HG03045 (cell line): ENCODE results near the gene FAM83B.
"Not testable (repeated sequence)": the region's sequence is repeated elsewhere in the genome, so short reads cannot be mapped to it uniquely, and the experiment has no call there.

Experiments
- ATAC-seq: cut with Tn5 transposase; IDR thresholded peaks from one replicate; pipeline ENCODE4 v1.9.1; 2021; ENCODE audit warnings: mild to moderate bottlenecking, moderate library complexity; ENCODE audit not compliant: unreplicated experiment

Gene FAM83B

GRCh38 chr6:54897462-54898189 is 51.1 kb downstream of the FAM83B start:
- ATAC-seq = no peak

DNA sequence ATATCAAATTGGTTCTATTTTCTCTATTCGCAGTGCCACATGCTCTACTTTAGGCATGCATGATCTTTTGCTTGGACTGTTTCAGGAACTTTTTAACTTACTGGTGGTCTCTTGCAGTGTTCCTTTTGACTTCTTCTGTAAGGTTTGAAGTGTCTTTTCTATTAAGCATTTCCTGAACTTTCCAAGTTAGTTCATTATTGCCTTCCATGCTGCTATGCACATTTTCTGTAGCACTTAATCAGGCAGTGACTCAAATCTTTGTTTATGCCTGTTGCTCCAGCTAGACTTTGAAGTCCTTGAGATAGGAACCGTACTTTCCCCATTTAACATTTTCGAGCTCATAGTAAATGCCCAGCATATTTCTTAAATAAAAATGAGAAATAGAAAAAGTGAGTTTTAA is 52.2 kb downstream of the FAM83B start:
- no peak for ATAC-seq

- no peak for ATAC-seq
These were observed 52.9 kb downstream of the FAM83B start for GRCh38 chr6:54899442-54899841.

GRCh38 chr6:54899986-54900385 is 53.4 kb downstream of the FAM83B start:
- ATAC-seq = no peak

DNA sequence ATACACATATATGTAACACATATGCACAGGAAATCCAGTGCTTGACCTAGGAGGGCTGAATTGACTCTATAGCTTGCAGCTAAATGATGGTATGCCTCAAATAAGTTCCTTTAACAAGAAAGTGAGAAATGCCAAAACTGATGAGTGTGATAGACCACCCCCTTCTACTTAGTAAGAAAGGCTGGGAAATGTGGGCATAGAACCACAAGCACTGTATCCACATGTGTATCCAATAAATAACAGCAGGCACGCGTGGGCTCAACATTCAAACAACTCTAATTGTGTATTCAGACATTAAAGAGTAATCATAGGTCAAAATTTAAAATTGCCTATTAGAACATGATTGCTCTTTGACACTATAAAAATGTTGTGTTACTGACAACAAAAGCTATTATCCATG is 54.1 kb downstream of the FAM83B start:
- no peak for ATAC-seq

GRCh38 chr6:54903884-54904283 is 57.3 kb downstream of the FAM83B start:
- ATAC-seq = no peak

DNA sequence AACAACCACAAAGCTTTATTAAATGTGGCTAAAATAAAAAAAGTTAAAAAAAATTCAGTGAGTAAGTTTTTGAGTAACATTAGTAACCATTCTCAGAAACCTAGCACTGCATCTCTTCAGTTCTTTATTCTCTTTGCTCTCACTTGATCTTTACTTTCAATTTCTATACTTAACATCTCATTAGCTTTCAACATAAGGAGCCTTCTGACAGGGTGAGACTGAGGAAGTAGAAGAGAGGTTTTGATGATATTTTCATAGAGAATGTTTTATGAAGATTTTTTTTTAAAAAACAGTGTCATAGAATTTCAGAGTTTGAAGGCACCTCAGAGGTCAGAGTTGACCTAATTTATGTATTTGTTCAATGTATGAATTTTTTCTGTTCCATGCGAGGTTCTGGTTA is 60.8 kb downstream of the FAM83B start:
- no peak for ATAC-seq

GRCh38 chr6:54909184-54909583 is 62.6 kb downstream of the FAM83B start:
- ATAC-seq = no peak

DNA sequence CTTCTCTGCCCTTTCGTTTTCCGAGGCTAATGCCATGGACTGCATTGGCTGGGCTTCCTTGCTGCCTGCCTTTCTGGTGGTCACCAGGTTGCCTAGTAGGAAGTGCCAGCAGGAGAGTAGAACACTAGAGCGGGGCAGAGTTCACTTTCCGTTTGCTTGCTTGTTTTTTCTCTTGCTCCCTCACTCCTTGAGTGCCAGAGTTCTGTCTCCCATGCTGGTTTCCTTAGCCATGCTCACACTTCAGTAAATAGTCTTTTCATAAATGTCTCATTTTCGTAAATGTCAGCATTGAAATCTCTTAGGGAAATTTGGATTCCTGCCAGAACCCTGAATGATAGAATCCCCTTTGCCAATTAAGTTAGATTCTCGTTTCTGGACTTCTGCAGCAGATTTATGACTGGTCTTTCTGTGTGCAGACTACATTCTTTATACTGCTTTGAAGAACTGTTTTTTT is 63.9 kb downstream of the FAM83B start:
- ATAC-seq = no peak

- ATAC-seq = no peak
These were observed 64.3 kb downstream of the FAM83B start for GRCh38 chr6:54910921-54911320.

DNA sequence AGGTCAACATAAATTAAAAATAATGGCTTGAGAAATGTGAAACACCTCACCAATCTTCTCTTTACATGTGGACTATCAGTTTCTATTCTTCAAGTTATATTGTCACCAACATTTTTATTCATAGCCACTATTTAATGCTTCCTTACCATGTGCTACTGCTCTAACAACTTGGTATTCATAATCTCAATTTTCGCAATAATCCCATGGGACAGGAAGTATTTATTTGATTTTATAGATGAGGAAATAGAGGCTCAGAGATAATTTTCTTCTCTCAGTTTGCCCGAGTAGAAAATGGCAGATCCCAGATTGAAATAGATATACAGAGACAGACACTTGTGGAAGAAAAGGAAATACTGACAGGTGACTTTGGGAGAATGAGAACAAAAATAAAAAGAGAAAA is 66.6 kb downstream of the FAM83B start:
- no peak for ATAC-seq

GRCh38 chr6:54916858-54917257 is 70.3 kb downstream of the FAM83B start:
- no peak for ATAC-seq

GRCh38 chr6:54920628-54921027 is 74.1 kb downstream of the FAM83B start:
- no peak for ATAC-seq

DNA sequence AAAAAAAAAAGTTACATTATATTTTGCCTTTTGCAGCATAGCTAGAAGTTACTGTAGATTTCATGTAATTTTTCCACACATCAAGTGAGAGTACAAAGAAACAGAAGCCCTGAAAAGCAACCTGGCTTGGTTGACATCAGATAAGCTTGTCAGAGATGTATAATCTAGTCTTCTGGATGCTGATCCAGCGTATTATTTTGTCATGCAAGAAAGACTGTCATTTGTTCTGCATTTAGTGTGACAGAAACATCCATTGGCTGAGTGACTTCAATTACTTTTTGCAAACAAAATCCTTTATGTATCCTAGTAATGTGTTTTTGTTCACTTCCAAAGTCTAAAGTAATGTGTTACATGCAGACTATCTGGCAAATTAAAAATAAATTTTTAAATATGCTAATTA is 75.3 kb downstream of the FAM83B start:
- ATAC-seq = no peak

DNA sequence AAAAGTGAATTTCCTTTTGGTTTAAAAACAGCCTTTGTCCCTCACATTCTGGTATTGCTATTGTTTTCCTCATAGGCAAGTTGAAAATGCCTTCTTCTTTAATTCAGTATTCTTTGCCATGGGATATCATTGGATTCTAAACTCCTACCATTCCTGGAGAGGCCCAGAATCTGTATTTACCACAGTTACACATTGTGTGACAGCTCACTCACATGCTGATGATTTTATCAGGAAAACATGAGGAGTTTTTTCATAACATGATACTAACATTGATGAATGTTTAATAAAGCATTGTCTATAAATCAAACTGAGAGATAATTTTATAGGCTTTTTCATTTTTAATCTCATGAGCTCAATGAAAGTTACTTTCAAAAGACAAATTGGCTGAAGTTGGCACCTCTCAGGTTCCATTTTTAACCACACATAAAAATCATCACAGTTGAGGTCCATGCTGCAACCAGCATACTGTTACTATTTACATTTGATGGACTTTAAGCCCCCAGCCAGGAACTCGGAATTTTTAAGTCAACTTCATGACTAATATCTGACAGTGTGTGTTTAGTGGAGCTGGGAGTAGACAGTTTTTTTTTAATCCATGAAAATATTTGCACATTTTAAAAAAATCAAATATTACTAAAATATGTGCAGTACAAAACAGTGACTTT is 82.8 kb downstream of the FAM83B start:
- no peak for ATAC-seq

- no peak for ATAC-seq
These were observed 86.1 kb downstream of the FAM83B start for GRCh38 chr6:54932622-54933021.

DNA sequence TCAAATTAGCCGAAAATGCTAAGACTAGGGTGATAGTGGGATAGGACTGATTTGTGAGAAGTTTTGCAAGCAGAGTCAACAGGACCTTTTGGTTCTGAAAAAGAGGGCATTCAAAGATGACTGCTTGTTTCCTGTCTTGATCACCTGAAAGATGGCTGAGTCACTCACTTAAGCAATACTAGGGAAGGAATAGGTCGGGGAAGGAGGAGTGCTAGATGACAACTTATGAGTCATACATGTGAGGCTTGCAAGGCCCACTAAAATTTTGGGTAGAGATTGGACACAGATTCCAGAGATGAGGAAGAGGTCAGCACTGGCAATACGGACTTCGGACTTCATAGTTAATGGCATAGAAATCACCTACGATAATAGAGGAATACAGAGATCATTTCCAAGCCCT is 89.2 kb downstream of the FAM83B start:
- no peak for ATAC-seq

DNA sequence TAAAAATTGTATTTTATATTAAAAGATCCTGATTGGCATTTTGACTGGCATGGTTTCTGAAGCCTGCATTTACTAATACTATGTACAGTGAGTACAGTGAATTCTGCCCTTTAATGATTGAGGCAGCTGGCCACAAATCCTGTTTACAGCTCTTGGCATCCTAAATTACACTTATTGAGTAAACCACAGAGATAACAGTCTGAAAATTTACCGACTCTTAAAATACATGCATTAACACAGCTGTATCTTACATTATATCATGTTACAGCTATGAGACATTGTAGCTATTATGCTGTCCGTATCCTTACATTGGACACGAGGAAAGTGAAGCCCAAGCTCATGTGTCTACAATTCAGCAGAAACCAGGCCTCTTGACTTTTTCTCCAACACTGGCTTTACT is 90.8 kb downstream of the FAM83B start:
- no peak for ATAC-seq

DNA sequence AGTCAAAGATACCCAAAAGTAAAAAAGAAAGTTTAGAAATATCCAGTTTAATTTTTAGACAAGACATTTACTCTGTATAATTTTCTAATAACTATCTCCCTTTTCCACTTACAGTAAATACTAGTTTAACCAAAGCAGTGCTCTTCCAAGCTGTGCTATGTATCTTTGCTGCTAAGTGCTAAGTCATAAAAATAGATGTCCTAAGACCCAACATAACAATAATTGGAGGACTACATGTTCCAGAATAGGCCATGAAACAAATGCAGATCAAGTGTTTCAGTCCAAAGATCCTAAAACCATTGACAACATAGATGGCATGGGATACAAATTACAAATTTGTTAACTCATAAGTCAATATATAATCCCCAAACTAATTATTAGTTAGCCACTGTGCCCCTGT is 111.1 kb downstream of the FAM83B start:
- no peak for ATAC-seq

- no peak for ATAC-seq
These were observed 111.9 kb downstream of the FAM83B start for GRCh38 chr6:54958446-54958845.

DNA sequence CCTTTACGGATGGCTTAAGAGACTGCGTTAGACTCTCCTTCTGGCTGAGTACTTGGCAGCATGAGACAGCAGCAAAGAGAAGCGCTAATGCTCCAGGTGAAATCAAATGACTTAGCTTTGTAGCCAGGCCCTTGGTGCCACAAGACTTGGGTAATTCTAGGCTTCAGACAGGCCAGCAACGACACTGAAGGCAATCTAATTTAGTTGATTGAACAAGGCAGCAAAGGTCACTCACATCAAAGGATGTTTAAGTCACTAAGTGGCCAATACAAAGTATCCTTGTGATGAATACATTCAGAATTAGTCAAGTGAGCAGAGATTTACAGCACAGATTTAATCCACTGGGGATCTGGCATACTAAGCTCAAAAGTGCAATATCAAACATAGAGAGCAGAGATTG is 113.2 kb downstream of the FAM83B start:
- no peak for ATAC-seq

- not testable (repeated sequence) for ATAC-seq
These were observed 114.8 kb downstream of the FAM83B start for GRCh38 chr6:54961372-54961771.

- ATAC-seq = no peak
These were observed 123.8 kb downstream of the FAM83B start for GRCh38 chr6:54970337-54970736.
